Upper lobe of left lung (tissue), 4 donors: ENCODE data around the gene SMIM38.

Experiments
- EP300 ChIP-seq, 4 donors: sonication (generic); formaldehyde crosslinking; IDR thresholded peaks; one replicate each; pipeline ENCODE4 v1.5.1; 2017; ENCODE audit warnings: antibody characterized with exemption in 4 of 4, control low read depth in 2 of 4
- POLR2A ChIP-seq, 4 donors: fragments of 450-650 bp; IDR thresholded peaks; one replicate each; pipeline ENCODE4 v1.5.1; 2016 to 2017; ENCODE audit warnings: antibody characterized with exemption in 4 of 4, mild to moderate bottlenecking in 2 of 4
- POLR2AphosphoS5 ChIP-seq, 2 donors: sonication (generic); formaldehyde crosslinking; IDR thresholded peaks; one replicate each; pipeline ENCODE4 v1.5.1; 2017; ENCODE audit warnings: antibody characterized with exemption in 2 of 2
- TF ChIP-seq, protein P1 (sequence below), 6 experiments: fragments of 450-650 bp in 4 of 6; fragments of 200-600 bp in 2 of 6; sonication (generic) in 2 of 6; IDR thresholded peaks; one replicate each; pipeline ENCODE4 v1.5.1; 2016 to 2019; ENCODE audit warnings: antibody characterized with exemption in 6 of 6

DNA sequence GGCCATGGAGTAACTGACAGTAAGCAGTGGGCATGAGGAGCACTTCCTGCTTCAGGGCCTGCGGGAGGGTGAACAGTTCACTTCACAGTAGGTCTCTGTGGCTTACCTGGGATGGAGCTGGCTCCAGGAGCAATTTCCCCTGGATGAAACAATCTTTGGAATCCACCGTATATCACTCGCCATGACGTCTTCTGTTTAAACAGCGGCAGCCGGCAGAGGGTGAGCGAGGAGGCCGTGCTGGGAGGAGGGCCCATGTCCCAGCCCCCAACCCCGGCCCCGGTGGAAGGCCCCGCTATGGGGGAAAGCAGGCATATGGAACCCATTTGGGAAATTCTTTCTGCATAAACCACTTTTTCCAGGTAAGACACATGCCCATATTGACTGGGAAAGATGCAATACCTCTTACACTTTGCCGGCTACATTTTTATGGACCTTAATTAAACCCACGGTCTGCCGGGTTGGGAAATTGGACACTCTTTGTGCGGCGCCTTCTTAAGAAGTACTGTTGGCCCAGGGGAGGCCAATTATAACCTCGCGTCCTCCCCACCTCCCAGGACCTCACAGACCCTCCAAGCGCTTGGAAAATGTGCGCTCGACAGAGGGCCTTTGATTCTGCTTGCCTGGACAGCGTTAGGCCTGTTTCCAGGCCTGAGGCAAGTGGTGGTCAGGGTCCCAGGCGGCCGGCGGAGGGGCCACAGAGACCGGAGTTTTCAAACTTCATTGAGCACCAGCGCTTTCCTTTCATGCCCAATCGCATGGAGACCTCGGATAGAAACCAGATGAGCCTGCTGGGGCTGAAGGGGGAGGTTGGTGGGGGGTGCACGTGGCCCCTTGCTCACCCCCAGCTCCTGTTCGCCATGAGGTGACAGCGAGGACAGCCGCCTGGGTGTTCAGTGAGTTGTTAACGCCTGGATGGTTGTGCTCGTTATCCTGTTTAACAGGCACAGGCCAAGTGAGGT, 40.4 kb downstream of the SMIM38 start:
- no peak for TF ChIP-seq EP300 (IDR thresholded peaks at IDR 0.05)
- TF ChIP-seq, protein P1, sequence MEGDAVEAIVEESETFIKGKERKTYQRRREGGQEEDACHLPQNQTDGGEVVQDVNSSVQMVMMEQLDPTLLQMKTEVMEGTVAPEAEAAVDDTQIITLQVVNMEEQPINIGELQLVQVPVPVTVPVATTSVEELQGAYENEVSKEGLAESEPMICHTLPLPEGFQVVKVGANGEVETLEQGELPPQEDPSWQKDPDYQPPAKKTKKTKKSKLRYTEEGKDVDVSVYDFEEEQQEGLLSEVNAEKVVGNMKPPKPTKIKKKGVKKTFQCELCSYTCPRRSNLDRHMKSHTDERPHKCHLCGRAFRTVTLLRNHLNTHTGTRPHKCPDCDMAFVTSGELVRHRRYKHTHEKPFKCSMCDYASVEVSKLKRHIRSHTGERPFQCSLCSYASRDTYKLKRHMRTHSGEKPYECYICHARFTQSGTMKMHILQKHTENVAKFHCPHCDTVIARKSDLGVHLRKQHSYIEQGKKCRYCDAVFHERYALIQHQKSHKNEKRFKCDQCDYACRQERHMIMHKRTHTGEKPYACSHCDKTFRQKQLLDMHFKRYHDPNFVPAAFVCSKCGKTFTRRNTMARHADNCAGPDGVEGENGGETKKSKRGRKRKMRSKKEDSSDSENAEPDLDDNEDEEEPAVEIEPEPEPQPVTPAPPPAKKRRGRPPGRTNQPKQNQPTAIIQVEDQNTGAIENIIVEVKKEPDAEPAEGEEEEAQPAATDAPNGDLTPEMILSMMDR (IDR thresholded peaks at IDR 0.05) = no peak
- no peak for TF ChIP-seq POLR2AphosphoS5 (IDR thresholded peaks at IDR 0.05)
- TF ChIP-seq POLR2A (IDR thresholded peaks at IDR 0.05) = no peak
